ENCODE data around the gene MRE11. TPM values are rescaled to one million over a fixed set of nuclear protein-coding genes. Genes with fewer than 3 reads are reported as not detected.

MRE11 gene
- total RNA-seq, 2 experiments from 2014 or later, result 42.6 to 62.1 TPM

DNA sequence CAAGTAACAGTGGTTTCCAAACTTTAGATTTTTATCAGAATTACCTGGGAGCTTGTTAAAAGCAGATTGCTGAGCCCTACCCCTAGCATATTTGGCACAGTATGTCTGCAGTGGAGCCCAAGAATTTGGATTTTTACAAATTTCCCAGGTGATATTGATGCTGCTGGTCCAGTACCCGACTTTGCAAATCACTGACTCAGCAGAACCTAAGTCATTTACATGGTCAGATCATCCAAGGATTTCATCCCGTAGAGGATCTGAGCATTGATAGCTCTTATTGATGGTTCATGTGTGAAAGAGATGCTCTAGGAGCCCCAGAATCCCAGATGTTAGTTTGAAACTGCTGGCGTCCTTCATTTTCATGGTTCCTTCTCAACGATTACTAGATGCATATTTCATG is 24.7 kb upstream of the MRE11 start:
- Histone ChIP-seq H3K4me2 (ENCODE audit: low read length) (no peak overlapping the region), H3K9me3 (ENCODE audit: low read length) (no peaks in the 10 kb centered on the region), H3K9me2 (ENCODE audit: insufficient read depth, low read length) (no peaks in the 10 kb centered on the region), H3K4me3 (ENCODE audit: low read depth, low read length, poor library complexity, severe bottlenecking) (no peak overlapping the region), H3K79me2 (ENCODE audit: insufficient read depth, low read depth, low read length) (no peaks in the 10 kb centered on the region), H3K4me1 (ENCODE audit: insufficient read depth, low read length, poor library complexity, severe bottlenecking) (no peaks in the 10 kb centered on the region), H3K27ac (ENCODE audit: low read depth, low read length, poor library complexity, severe bottlenecking) (no peak overlapping the region), H4K20me1 (ENCODE audit: insufficient read depth, low read length) (no peaks in the 10 kb centered on the region), H2AFZ (ENCODE audit: low read length) (no peak overlapping the region), H3K36me3 (ENCODE audit: insufficient read depth, low read length) (no peaks in the 10 kb centered on the region)
- intact Hi-C loops (cut with micrococcal nuclease; ENCODE audit: unreplicated experiment), result no loop called here
- ChIA-PET POLR2A (no interaction called here), CTCF (ENCODE audit: unreplicated experiment) (no interaction called here)
- BruUV-seq (replicated peaks), result no TSS peak
- TF ChIP-seq, protein P1, sequence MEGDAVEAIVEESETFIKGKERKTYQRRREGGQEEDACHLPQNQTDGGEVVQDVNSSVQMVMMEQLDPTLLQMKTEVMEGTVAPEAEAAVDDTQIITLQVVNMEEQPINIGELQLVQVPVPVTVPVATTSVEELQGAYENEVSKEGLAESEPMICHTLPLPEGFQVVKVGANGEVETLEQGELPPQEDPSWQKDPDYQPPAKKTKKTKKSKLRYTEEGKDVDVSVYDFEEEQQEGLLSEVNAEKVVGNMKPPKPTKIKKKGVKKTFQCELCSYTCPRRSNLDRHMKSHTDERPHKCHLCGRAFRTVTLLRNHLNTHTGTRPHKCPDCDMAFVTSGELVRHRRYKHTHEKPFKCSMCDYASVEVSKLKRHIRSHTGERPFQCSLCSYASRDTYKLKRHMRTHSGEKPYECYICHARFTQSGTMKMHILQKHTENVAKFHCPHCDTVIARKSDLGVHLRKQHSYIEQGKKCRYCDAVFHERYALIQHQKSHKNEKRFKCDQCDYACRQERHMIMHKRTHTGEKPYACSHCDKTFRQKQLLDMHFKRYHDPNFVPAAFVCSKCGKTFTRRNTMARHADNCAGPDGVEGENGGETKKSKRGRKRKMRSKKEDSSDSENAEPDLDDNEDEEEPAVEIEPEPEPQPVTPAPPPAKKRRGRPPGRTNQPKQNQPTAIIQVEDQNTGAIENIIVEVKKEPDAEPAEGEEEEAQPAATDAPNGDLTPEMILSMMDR (conservative IDR thresholded peaks at IDR 0.05; ENCODE audit: low read length), result no peak
- TF ChIP-seq EZH2phosphoT487 (IDR thresholded peaks at IDR 0.05; ENCODE audit: borderline replicate concordance, low read depth, low read length), result no peak
- DNase-seq (ENCODE audit: low spot score), result no peak

DNA sequence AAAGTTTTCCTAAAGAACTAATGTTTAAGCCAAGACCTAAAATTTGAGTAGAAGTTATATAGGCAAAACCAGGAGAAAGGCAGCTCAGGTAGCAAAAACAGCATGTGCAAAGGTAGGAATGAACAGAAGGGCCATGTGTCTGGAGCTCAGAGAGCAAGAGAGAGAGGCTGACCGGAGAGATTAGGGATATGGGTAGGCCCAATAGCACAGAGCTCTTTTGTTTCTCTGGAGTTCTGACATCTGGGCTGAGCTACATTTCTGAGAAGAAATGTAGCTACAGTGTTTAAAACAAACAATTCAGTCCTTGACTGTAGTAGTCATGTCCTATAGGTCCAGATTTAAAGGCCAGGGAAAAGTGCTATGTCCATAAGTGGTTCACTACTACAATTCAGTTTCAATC is 23.1 kb upstream of the MRE11 start:
- no peak for DNase-seq (ENCODE audit: low spot score)
- H3K27ac ChIP-seq (ENCODE audit: low read depth, low read length, poor library complexity, severe bottlenecking), result no peak overlapping the region
- intact Hi-C loops (cut with micrococcal nuclease; ENCODE audit: unreplicated experiment), result no loop called here
- no peaks in the 10 kb centered on the region for H3K9me3 ChIP-seq (ENCODE audit: low read length)
- ChIA-PET CTCF (ENCODE audit: unreplicated experiment) (interaction anchor here (0.8 kb wide), 1 partner anchor 86 kb away, joined by 3 read pairs; no protein-coding TSS in a partner anchor), POLR2A (interaction anchor here (0.7 to 2.0 kb wide), 4 partner anchors 8 to 87 kb away, joined by 3 to 7 read pairs (median 4); no protein-coding TSS in a partner anchor)
- TF ChIP-seq, protein P1 (conservative IDR thresholded peaks at IDR 0.05; ENCODE audit: low read length), result no peak
- H3K4me2 ChIP-seq (ENCODE audit: low read length), result no peak overlapping the region
- H3K4me1 ChIP-seq (ENCODE audit: insufficient read depth, low read length, poor library complexity, severe bottlenecking), result no peaks in the 10 kb centered on the region
- no peaks in the 10 kb centered on the region for H3K36me3 ChIP-seq (ENCODE audit: insufficient read depth, low read length)
- H3K4me3 ChIP-seq (ENCODE audit: low read depth, low read length, poor library complexity, severe bottlenecking), result no peak overlapping the region
- no peaks in the 10 kb centered on the region for H4K20me1 ChIP-seq (ENCODE audit: insufficient read depth, low read length)
- H2AFZ ChIP-seq (ENCODE audit: low read length), result no peak overlapping the region
- no peaks in the 10 kb centered on the region for H3K79me2 ChIP-seq (ENCODE audit: insufficient read depth, low read depth, low read length)
- no TSS peak for BruUV-seq (replicated peaks)
- no peaks in the 10 kb centered on the region for H3K9me2 ChIP-seq (ENCODE audit: insufficient read depth, low read length)

DNA sequence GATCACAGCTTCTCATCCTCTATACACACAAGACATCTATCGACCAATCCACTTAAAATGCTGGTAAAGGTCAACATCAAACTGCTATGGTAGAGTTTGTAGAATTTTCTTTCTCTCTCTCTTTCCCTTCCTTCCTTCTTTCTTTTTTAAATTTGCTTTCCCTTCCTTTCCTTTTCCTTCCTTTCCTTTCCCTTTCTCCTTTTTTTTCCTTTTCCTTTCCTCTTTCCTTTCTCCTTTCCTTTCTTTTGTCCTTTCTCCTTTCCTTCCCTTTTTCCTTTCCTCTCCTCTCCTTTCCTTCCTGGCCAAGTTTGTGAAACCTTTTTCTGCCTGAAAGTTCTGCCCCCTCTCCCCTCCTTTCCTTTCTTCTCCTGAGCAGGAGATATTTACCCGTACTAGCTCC is 21.8 kb upstream of the MRE11 start:
- ChIA-PET CTCF (ENCODE audit: unreplicated experiment) (no interaction called here), POLR2A (interaction anchor here (2.0 kb wide), 1 partner anchor 81 kb away, joined by 7 read pairs; no protein-coding TSS in a partner anchor)
- H3K9me3 ChIP-seq (ENCODE audit: low read length), result no peaks in the 10 kb centered on the region
- H2AFZ ChIP-seq (ENCODE audit: low read length), result no peak overlapping the region
- intact Hi-C loops (cut with micrococcal nuclease; ENCODE audit: unreplicated experiment), result no loop called here
- TF ChIP-seq EZH2phosphoT487 (IDR thresholded peaks at IDR 0.05; ENCODE audit: borderline replicate concordance, low read depth, low read length), result no peak
- TF ChIP-seq, protein P1 (conservative IDR thresholded peaks at IDR 0.05; ENCODE audit: low read length), result no peak
- no TSS peak for BruUV-seq (replicated peaks)
- H3K36me3 ChIP-seq (ENCODE audit: insufficient read depth, low read length), result no peaks in the 10 kb centered on the region
- no peaks in the 10 kb centered on the region for H3K9me2 ChIP-seq (ENCODE audit: insufficient read depth, low read length)
- H3K4me1 ChIP-seq (ENCODE audit: insufficient read depth, low read length, poor library complexity, severe bottlenecking), result no peaks in the 10 kb centered on the region
- no peaks in the 10 kb centered on the region for H4K20me1 ChIP-seq (ENCODE audit: insufficient read depth, low read length)
- no peak overlapping the region for H3K4me2 ChIP-seq (ENCODE audit: low read length)
- no peak for DNase-seq (ENCODE audit: low spot score)
- no peak overlapping the region for H3K27ac ChIP-seq (ENCODE audit: low read depth, low read length, poor library complexity, severe bottlenecking)
- H3K79me2 ChIP-seq (ENCODE audit: insufficient read depth, low read depth, low read length), result no peaks in the 10 kb centered on the region
- no peak overlapping the region for H3K4me3 ChIP-seq (ENCODE audit: low read depth, low read length, poor library complexity, severe bottlenecking)

Data from OCI-LY7 (cell line).